DOHH2 (cell line): ENCODE measurements around the gene LMO2.

Experiments
- H3F3A ChIP-seq: fragments of 200-600 bp; sonication (generic), shearing (Covaris generic); 2 replicates; pipeline ENCODE4 v1.6.0; 2016; ENCODE audit warnings: antibody characterized with exemption, mild to moderate bottlenecking; ENCODE audit not compliant: control insufficient read depth, insufficient read depth
- H3K27ac ChIP-seq: fragments of 200-600 bp; sonication (generic); 2 replicates; pipeline ENCODE4 v1.5.1; 2014; ENCODE audit warnings: low read depth, mild to moderate bottlenecking, low read length, moderate library complexity
- H3K27me3 ChIP-seq: fragments of 200-600 bp; sonication (generic); 2 replicates; pipeline ENCODE4 v1.6.1; 2014; ENCODE audit warnings: mild to moderate bottlenecking, low read length, mixed read lengths; ENCODE audit not compliant: control insufficient read depth
- H3K36me3 ChIP-seq: fragments of 200-600 bp; sonication (generic); 2 replicates; pipeline ENCODE4 v1.6.1; 2014; ENCODE audit warnings: mild to moderate bottlenecking, low read length, moderate library complexity, mixed read lengths; ENCODE audit not compliant: control insufficient read depth
- H3K4me1 ChIP-seq: fragments of 200-600 bp; sonication (generic); 2 replicates; pipeline ENCODE4 v1.6.1; 2014; ENCODE audit warnings: mild to moderate bottlenecking, low read length, mixed read lengths; ENCODE audit not compliant: control insufficient read depth
- H3K4me2 ChIP-seq: fragments of 200-600 bp; sonication (generic); 2 replicates; pipeline ENCODE4 v1.6.0; 2014; ENCODE audit warnings: mild to moderate bottlenecking, low read length, moderate library complexity
- H3K4me3 ChIP-seq: fragments of 200-600 bp; sonication (generic); 2 replicates; pipeline ENCODE4 v1.5.1; 2014; ENCODE audit warnings: mild to moderate bottlenecking, low read length, mixed read lengths
- H3K79me2 ChIP-seq: fragments of 200-600 bp; sonication (generic); 2 replicates; pipeline ENCODE4 v1.6.1; 2014; ENCODE audit warnings: mild to moderate bottlenecking, low read length, mixed read lengths; ENCODE audit not compliant: control insufficient read depth
- H3K9me2 ChIP-seq: fragments of 200-600 bp; sonication (generic); replicated peaks from 2 replicates; pipeline ENCODE4 v1.6.1; 2014; ENCODE audit warnings: mild to moderate bottlenecking, low read length, mixed read lengths; ENCODE audit not compliant: control insufficient read depth
- H3K9me3 ChIP-seq: fragments of 200-600 bp; sonication (generic); 2 replicates; pipeline ENCODE4 v1.6.1; 2014; ENCODE audit warnings: antibody characterized with exemption, low read length, mixed read lengths; ENCODE audit not compliant: control insufficient read depth, insufficient read depth
- H4K20me1 ChIP-seq: fragments of 200-600 bp; sonication (generic); 2 replicates; pipeline ENCODE4 v1.6.0; 2014; ENCODE audit warnings: low read depth, mild to moderate bottlenecking, antibody characterized with exemption, low read length, moderate library complexity; ENCODE audit not compliant: control insufficient read depth, insufficient read depth
- CTCF ChIP-seq: fragments of 200-600 bp; sonication (generic); IDR thresholded peaks from one replicate; pipeline ENCODE4 v1.5.1; 2014; ENCODE audit warnings: antibody characterized with exemption, mild to moderate bottlenecking, low read depth, low read length; ENCODE audit not compliant: poor library complexity, severe bottlenecking
- EZH2phosphoT487 ChIP-seq: fragments of 200-600 bp; sonication (generic); IDR thresholded peaks from 2 replicates; pipeline ENCODE4 v1.6.1; 2017; ENCODE audit warnings: borderline replicate concordance, mild to moderate bottlenecking, antibody characterized with exemption, low read length, moderate library complexity, mixed read lengths

LMO2 gene

GRCh38 chr11:33912405-33913361 lies 20.8 kb upstream of the LMO2 start:
- Histone ChIP-seq H3K36me3 (no peaks in the 10 kb centered on the region; the same call in 1 of the 2 replicates), H3K27ac (peak overlapping the region; percentile 71), H3K4me2 (peak overlapping the region; percentile 63), H4K20me1 (no peaks in the 10 kb centered on the region), H3F3A (peaks cover 6% of the 10 kb centered on the region; the same call in 1 of the 2 replicates), H3K79me2 (no peaks in the 10 kb centered on the region), H3K4me3 (peak overlapping the region; percentile 51), H3K9me3 (peaks cover 4% of the 10 kb centered on the region; the same call in 1 of the 2 replicates), H3K27me3 (no peaks in the 10 kb centered on the region), H3K9me2 (no peaks in the 10 kb centered on the region), H3K4me1 (peaks cover 44% of the 10 kb centered on the region)
- TF ChIP-seq EZH2phosphoT487 (no peak), CTCF (no peak)

GRCh38 chr11:33910958-33911339 lies 19.1 kb upstream of the LMO2 start:
- Histone ChIP-seq H3K27ac (no peak overlapping the region), H3K4me2 (peak overlapping the region; percentile 63; the same call in 1 of the 2 replicates), H4K20me1 (no peaks in the 10 kb centered on the region), H3K4me1 (peaks cover 54% of the 10 kb centered on the region), H3K79me2 (no peaks in the 10 kb centered on the region), H3K27me3 (no peaks in the 10 kb centered on the region), H3K4me3 (no peak overlapping the region), H3K9me2 (no peaks in the 10 kb centered on the region), H3F3A (peaks cover 6% of the 10 kb centered on the region; the same call in 1 of the 2 replicates), H3K9me3 (peaks cover 5% of the 10 kb centered on the region; the same call in 1 of the 2 replicates), H3K36me3 (no peaks in the 10 kb centered on the region; the same call in 1 of the 2 replicates)
- TF ChIP-seq EZH2phosphoT487 (no peak), CTCF (no peak)

- H4K20me1 ChIP-seq = no peaks in the 10 kb centered on the region
- H3K79me2 ChIP-seq = no peaks in the 10 kb centered on the region
- H3K9me2 ChIP-seq = no peaks in the 10 kb centered on the region
- H3K4me2 ChIP-seq = no peak overlapping the region
- peaks cover 6% of the 10 kb centered on the region; the same call in 1 of the 2 replicates for H3F3A ChIP-seq
- no peaks in the 10 kb centered on the region; the same call in 1 of the 2 replicates for H3K36me3 ChIP-seq
- H3K27ac ChIP-seq = no peak overlapping the region
- H3K4me3 ChIP-seq = no peak overlapping the region
- H3K9me3 ChIP-seq = peaks cover 7% of the 10 kb centered on the region; the same call in 1 of the 2 replicates
- no peaks in the 10 kb centered on the region for H3K27me3 ChIP-seq
- no peak for TF ChIP-seq EZH2phosphoT487
- no peak for TF ChIP-seq CTCF
- peaks cover 54% of the 10 kb centered on the region for H3K4me1 ChIP-seq
Observed at GRCh38 chr11:33910296-33910957, 18.6 kb upstream of the LMO2 start.
